Posterior cingulate gyrus (tissue), 11 donors: ENCODE results near the gene USP17L22.
"Not testable (repeated sequence)": the region's sequence is repeated elsewhere in the genome, so short reads cannot be mapped to it uniquely, and the experiment has no call there.

Source experiments
- DNase-seq, 10 donors: peaks; one replicate each; pipeline versions ENCODE4 v3.0.0 to v3.0.0-alpha.2; 2020 to 2021; ENCODE audit warnings: mixed read lengths in 3 of 10
- intact Hi-C: fragments of 100-400 bp; cut with DNase I; formaldehyde crosslinking; loops from one replicate; pipeline ENCODE4 v1.15.1; 2023

Gene USP17L22, protein sequence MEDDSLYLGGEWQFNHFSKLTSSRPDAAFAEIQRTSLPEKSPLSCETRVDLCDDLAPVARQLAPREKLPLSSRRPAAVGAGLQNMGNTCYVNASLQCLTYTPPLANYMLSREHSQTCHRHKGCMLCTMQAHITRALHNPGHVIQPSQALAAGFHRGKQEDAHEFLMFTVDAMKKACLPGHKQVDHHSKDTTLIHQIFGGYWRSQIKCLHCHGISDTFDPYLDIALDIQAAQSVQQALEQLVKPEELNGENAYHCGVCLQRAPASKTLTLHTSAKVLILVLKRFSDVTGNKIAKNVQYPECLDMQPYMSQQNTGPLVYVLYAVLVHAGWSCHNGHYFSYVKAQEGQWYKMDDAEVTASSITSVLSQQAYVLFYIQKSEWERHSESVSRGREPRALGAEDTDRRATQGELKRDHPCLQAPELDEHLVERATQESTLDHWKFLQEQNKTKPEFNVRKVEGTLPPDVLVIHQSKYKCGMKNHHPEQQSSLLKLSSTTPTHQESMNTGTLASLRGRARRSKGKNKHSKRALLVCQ

GRCh38 chr4:9267319-9267718 lies at the start of gene USP17L22:
Gene USP17L22 (plus strand): TSS chr4:9267619. CDS start chr4:9267619, 0 bp downstream.
- intact Hi-C loops, DNase-seq: not testable (repeated sequence)

DNA sequence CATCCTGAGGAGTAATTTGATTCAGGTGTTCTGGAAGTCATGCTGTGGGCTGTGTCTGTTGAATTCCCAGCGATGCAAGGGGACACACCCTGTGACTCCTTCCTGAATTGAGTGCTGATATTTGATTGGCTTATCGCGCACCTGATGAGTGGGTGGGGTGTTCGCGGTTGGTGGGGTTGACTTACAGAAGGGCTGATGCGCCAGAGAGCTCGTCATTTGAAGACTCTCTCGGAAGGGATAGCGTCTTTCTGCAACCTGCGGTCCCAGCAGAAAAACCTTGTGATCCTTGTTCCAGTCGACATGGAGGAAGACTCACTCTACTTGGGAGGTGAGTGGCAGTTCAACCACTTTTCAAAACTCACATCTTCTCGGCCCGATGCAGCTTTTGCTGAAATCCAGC lies 47.6 kb upstream of the USP17L22 start, which contains the start of gene USP17L12:
Gene USP17L12 (plus strand): TSS at position 301 of the 400 bp plus-strand sequence. CDS start 0 bp downstream, at position 301.
- DNase-seq, intact Hi-C loops: not testable (repeated sequence)

DNA sequence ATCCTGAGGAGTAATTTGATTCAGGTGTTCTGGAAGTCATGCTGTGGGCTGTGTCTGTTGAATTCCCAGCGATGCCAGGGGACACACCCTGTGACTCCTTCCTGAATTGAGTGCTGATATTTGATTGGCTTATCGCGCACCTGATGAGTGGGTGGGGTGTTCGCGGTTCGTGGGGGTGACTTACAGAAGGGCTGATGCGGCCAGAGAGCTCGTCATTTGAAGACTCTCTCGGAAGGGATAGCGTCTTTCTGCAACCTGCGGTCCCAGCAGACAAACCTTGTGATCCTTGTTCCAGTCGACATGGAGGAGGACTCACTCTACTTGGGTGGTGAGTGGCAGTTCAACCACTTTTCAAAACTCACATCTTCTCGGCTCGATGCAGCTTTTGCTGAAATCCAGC lies 42.8 kb upstream of the USP17L22 start, which contains the start of gene USP17L13:
Gene USP17L13 (plus strand): TSS at position 301 of the 400 bp plus-strand sequence. CDS start 0 bp downstream, at position 301.
- intact Hi-C loops, DNase-seq: not testable (repeated sequence)

DNA sequence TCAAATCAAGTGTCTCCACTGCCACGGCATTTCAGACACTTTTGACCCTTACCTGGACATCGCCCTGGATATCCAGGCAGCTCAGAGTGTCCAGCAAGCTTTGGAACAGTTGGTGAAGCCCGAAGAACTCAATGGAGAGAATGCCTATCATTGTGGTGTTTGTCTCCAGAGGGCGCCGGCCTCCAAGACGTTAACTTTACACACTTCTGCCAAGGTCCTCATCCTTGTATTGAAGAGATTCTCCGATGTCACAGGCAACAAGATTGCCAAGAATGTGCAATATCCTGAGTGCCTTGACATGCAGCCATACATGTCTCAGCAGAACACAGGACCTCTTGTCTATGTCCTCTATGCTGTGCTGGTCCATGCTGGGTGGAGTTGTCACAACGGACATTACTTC lies 37.2 kb upstream of the USP17L22 start:
- intact Hi-C loops, result not testable (repeated sequence)
- DNase-seq, result peak in 5 of 10 donors; percentile 0 to 25 (median 11)

DNA sequence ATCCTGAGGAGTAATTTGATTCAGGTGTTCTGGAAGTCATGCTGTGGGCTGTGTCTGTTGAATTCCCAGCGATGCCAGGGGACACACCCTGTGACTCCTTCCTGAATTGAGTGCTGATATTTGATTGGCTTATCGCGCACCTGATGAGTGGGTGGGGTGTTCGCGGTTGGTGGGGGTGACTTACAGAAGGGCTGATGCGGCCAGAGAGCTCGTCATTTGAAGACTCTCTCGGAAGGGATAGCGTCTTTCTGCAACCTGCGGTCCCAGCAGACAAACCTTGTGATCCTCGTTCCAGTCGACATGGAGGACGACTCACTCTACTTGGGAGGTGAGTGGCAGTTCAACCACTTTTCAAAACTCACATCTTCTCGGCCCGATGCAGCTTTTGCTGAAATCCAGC lies 33.3 kb upstream of the USP17L22 start, which contains the start of gene USP17L15:
Gene USP17L15 (plus strand): TSS at position 301 of the 400 bp plus-strand sequence. CDS start 0 bp downstream, at position 301.
- DNase-seq, intact Hi-C loops: not testable (repeated sequence)

DNA sequence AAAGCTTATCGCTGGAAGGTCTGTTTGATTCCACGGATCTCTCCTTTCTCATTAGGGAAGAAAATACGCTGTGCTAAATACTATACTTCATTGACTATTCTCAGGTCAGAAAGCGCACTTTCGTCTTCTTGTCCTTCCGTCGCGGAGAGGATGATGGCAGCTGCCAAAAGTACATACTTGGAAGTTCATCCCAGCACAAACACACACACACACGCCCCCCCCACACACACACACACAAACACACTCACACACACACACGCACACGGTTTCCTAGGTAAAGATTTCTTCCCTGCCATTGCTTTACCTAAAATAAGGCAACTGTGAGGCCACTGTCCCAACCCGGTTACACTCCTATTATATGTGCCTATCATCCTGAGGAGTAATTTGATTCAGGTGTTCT lies 29.0 kb upstream of the USP17L22 start:
- peak in 4 of 10 donors; percentile 5 to 91 (median 14) for DNase-seq
- intact Hi-C loops, result not testable (repeated sequence)

GRCh38 chr4:9243579-9243978 lies 23.8 kb upstream of the USP17L22 start, which contains the start of gene USP17L17:
Gene USP17L17 (plus strand): TSS chr4:9243879. CDS start chr4:9243879, 0 bp downstream.
- intact Hi-C loops, DNase-seq: not testable (repeated sequence)

DNA sequence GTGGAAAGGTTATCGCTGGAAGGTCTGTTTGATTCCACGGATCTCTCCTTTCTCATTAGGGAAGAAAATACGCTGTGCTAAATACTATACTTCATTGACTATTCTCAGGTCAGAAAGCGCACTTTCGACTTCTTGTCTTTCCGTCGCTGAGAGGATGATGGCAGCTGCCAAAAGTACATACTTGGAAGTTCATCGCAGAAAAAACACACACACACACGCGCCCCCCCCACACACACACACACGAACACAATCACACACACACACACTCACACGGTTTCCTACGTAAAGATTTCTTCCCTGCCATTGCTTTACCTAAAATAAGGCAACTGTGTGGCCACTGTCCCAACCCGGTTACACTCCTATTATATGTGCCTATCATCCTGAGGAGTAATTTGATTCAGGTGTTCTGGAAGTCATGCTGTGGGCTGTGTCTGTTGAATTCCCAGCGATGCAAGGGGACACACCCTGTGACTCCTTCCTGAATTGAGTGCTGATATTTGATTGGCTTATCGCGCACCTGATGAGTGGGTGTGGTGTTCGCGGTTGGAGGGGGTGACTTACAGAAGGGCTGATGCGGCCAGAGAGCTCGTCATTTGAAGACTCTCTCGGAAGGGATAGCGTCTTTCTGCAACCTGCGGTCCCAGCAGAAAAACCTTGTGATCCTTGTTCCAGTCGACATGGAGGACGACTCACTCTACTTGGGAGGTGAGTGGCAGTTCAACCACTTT lies 19.3 kb upstream of the USP17L22 start, which contains the start of gene USP17L18:
Gene USP17L18 (plus strand): TSS at position 678 of the 728 bp plus-strand sequence. CDS start 0 bp downstream, at position 678.
- DNase-seq, result peak in 8 of 10 donors; percentile 1 to 78 (median 16)
- intact Hi-C loops, result not testable (repeated sequence)

- intact Hi-C loops, DNase-seq: not testable (repeated sequence)
Observed at GRCh38 chr4:9253078-9253477, 14.3 kb upstream of the USP17L22 start, which contains the start of gene USP17L19. Gene USP17L19 (plus strand): TSS chr4:9253378. CDS start chr4:9253378, 0 bp downstream.

- DNase-seq, intact Hi-C loops: not testable (repeated sequence)
Observed at GRCh38 chr4:9257824-9258223, 9.6 kb upstream of the USP17L22 start, which contains the start of gene USP17L20. Gene USP17L20 (plus strand): TSS chr4:9258124. CDS start chr4:9258124, 0 bp downstream.

DNA sequence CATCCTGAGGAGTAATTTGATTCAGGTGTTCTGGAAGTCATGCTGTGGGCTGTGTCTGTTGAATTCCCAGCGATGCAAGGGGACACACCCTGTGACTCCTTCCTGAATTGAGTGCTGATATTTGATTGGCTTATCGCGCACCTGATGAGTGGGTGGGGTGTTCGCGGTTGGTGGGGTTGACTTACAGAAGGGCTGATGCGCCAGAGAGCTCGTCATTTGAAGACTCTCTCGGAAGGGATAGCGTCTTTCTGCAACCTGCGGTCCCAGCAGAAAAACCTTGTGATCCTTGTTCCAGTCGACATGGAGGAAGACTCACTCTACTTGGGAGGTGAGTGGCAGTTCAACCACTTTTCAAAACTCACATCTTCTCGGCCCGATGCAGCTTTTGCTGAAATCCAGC lies 4.8 kb upstream of the USP17L22 start, which contains the start of gene USP17L21:
Gene USP17L21 (plus strand): TSS at position 301 of the 400 bp plus-strand sequence. CDS start 0 bp downstream, at position 301.
- intact Hi-C loops, DNase-seq: not testable (repeated sequence)

- peak; percentile 2 to 92 (median 38) for DNase-seq
- intact Hi-C loops, result not testable (repeated sequence)
Observed at GRCh38 chr4:9271719-9272118, 4.3 kb downstream of the USP17L22 start.
